GM12878 (cell line): Measurements from ENCODE around the gene ARHGAP44. TPM values are rescaled to one million over a fixed set of nuclear protein-coding genes. Genes with fewer than 3 reads are reported as not detected.

Experiments used
- CBX3 ChIP-seq: fragments of 200-600 bp; sonication (generic); IDR thresholded peaks from 2 replicates; pipeline ENCODE4 v1.6.1; 2016; ENCODE audit warnings: low read depth, borderline replicate concordance
- JUNB ChIP-seq: IDR thresholded peaks from 2 replicates; pipeline ENCODE4 v1.6.1; 2016; ENCODE audit warnings: antibody characterized with exemption, mild to moderate bottlenecking
- MEF2B ChIP-seq: fragments of 450-650 bp; IDR thresholded peaks from 2 replicates; pipeline ENCODE4 v1.6.1; 2018; ENCODE audit warnings: mild to moderate bottlenecking, moderate library complexity; ENCODE audit not compliant: partially characterized antibody, poor library complexity, severe bottlenecking
- NFYA ChIP-seq: IDR thresholded peaks from 2 replicates; pipeline ENCODE4 v1.6.1; 2011; ENCODE audit warnings: low read depth, mild to moderate bottlenecking, low read length, improper control_type of control experiment, borderline replicate concordance
- PAX5 ChIP-seq: IDR thresholded peaks from 2 replicates; pipeline ENCODE4 v1.6.1; 2011; ENCODE audit warnings: low read depth, low read length, borderline replicate concordance
- POLR2AphosphoS2 ChIP-seq: IDR thresholded peaks from 2 replicates; pipeline ENCODE4 v1.6.1; 2011; ENCODE audit warnings: low read depth, mild to moderate bottlenecking, low read length, improper control_type of control experiment, moderate library complexity
- POLR2AphosphoS5 ChIP-seq: IDR thresholded peaks from 2 replicates; pipeline ENCODE4 v1.6.1; 2011; ENCODE audit warnings: mild to moderate bottlenecking, low read length, inconsistent platforms
- POU2F2 ChIP-seq: IDR thresholded peaks from 3 replicates; pipeline ENCODE4 v1.6.1; 2011; ENCODE audit warnings: low read depth, mild to moderate bottlenecking, low read length, borderline replicate concordance
- RAD51 ChIP-seq: fragments of 450-650 bp; IDR thresholded peaks from 2 replicates; pipeline ENCODE4 v1.6.1; 2016; ENCODE audit warnings: moderate library complexity, mild to moderate bottlenecking, inconsistent platforms
- RCOR1 ChIP-seq: conservative IDR thresholded peaks from 2 replicates; pipeline ENCODE4 v1.6.1; 2012; ENCODE audit warnings: low read depth, low read length, improper control_type of control experiment
- TBL1XR1 ChIP-seq: IDR thresholded peaks from 2 replicates; pipeline ENCODE4 v1.6.1; 2012; ENCODE audit warnings: low read depth, low read length, improper control_type of control experiment
- TCF7 ChIP-seq: IDR thresholded peaks from 2 replicates; pipeline ENCODE4 v1.6.1; 2014; ENCODE audit warnings: antibody characterized with exemption, borderline replicate concordance
- ZNF622 ChIP-seq: fragments of 450-650 bp; IDR thresholded peaks from 2 replicates; pipeline ENCODE4 v1.6.1; 2017; ENCODE audit warnings: mild to moderate bottlenecking, inconsistent platforms
- ZSCAN29 ChIP-seq: fragments of 450-650 bp; IDR thresholded peaks from 2 replicates; pipeline ENCODE4 v1.6.1; 2017; ENCODE audit warnings: mild to moderate bottlenecking, moderate library complexity
- polyA plus RNA-seq, 11 experiments: library from polyadenylated mRNA; depleted of rRNA in 4 of 11; unstranded in 6 of 11; stranded (reverse) in 5 of 11; fragments of >200 nt; fragmentation: Nextera tagmentation in 4 of 11; fragmentation: Illumina TruSeq in 1 of 11; extraction: Ambion mirVana in 4 of 11; extraction: Trizol in 1 of 11; gene quantifications; 1 replicate in 1 of 11; 2 replicates in 10 of 11; pipeline versions ENCODE4 v1.2.1 to v1.2.3, GENCODE V29; 2011 to 2016; ENCODE audit warnings: inconsistent platforms in 2 of 11, missing spikeins in 2 of 11, low read depth in 1 of 11
- total RNA-seq, 4 experiments: library from RNA; depleted of rRNA in 3 of 4; stranded (reverse); fragments of >200 nt in 3 of 4; fragmentation: Illumina TruSeq in 1 of 4; extraction: Trizol in 1 of 4; gene quantifications; 2 replicates each; pipeline versions ENCODE4 v1.2.1 to v1.2.3, GENCODE V29; 2013 to 2021
- TF ChIP-seq, protein P1 (sequence below): fragments of 450-650 bp; IDR thresholded peaks from 2 replicates; pipeline ENCODE4 v1.6.1; 2016; ENCODE audit warnings: mild to moderate bottlenecking
- TF ChIP-seq, protein P2 (sequence below): fragments of 450-650 bp; IDR thresholded peaks from 2 replicates; pipeline ENCODE4 v1.6.1; 2017; ENCODE audit warnings: mild to moderate bottlenecking, moderate library complexity
- TF ChIP-seq, protein P3 (sequence below): fragments of 150-350 bp; IDR thresholded peaks from 2 replicates; pipeline ENCODE4 v1.6.1; 2016; ENCODE audit warnings: low read depth, low read length
- TF ChIP-seq, protein P4 (sequence below): IDR thresholded peaks from 2 replicates; pipeline ENCODE4 v1.6.1; 2011; ENCODE audit warnings: low read depth, mild to moderate bottlenecking, low read length, moderate library complexity, borderline replicate concordance; ENCODE audit errors: extremely low read depth

ARHGAP44 gene
- total and polyA plus RNA-seq, 10 of the 15 experiments (the other 5 are each of a cell fraction or from before 2014, with no cell fraction given), result 0.11 to 1.2 (median 0.48) TPM

DNA sequence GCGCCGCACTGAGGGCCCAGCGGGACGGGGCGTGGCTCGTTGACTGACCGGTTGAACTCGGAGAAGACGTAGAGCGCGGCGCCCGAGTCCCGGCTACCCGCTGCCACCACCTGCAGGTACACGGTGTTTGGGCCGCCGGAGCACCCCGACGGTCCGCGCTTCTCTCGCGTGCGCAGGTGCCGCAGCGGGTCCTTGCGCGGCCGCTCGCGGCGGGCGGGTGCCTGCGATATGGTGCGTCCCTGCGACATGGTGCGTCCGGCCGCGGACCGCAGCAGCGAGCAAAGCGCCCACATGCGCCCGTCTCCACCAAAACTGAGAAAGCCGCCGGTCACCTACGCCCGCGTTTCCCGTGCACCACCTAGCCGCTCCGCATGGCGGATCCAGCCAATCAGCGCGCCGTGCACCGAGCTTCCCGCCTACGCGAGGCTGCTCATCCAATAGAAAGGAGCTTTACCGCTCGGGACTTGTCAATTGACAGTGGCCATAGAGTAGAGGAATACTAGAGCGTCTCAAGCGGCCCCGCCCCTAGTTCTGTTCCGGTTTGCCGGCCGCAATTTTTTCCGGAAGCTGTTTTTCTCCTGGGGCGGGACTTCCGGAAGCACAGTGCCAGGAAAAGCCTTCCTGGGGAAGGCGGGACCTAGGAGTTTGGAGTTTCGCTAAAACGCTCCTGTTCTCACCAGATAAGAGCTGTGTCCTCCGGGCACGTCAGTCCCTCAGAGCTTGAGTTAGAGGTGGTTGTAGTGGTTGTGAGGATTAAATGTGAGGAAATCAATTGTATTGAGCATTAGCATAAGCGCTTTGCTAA is 228.6 kb downstream of the ARHGAP44 start, which contains the start of gene ELAC2 (continued):
- TF ChIP-seq PAX5 (peak; percentile 82), MEF2B (peak; percentile 5), ZSCAN29 (no peak), POLR2AphosphoS5 (peak; percentile 96), RAD51 (no peak), TCF7 (no peak), JUNB (no peak), POU2F2 (peak; percentile 42), NFYA (peak; percentile 41; the same call in 1 of the 2 replicates), CBX3 (no peak), POLR2AphosphoS2 (peak; percentile 84), ZNF622 (no peak), TBL1XR1 (peak; percentile 27; the same call in 1 of the 2 replicates), RCOR1 (no peak)
- TF ChIP-seq, protein P1, sequence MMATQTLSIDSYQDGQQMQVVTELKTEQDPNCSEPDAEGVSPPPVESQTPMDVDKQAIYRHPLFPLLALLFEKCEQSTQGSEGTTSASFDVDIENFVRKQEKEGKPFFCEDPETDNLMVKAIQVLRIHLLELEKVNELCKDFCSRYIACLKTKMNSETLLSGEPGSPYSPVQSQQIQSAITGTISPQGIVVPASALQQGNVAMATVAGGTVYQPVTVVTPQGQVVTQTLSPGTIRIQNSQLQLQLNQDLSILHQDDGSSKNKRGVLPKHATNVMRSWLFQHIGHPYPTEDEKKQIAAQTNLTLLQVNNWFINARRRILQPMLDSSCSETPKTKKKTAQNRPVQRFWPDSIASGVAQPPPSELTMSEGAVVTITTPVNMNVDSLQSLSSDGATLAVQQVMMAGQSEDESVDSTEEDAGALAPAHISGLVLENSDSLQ, result peak; percentile 98
- TF ChIP-seq, protein P2, sequence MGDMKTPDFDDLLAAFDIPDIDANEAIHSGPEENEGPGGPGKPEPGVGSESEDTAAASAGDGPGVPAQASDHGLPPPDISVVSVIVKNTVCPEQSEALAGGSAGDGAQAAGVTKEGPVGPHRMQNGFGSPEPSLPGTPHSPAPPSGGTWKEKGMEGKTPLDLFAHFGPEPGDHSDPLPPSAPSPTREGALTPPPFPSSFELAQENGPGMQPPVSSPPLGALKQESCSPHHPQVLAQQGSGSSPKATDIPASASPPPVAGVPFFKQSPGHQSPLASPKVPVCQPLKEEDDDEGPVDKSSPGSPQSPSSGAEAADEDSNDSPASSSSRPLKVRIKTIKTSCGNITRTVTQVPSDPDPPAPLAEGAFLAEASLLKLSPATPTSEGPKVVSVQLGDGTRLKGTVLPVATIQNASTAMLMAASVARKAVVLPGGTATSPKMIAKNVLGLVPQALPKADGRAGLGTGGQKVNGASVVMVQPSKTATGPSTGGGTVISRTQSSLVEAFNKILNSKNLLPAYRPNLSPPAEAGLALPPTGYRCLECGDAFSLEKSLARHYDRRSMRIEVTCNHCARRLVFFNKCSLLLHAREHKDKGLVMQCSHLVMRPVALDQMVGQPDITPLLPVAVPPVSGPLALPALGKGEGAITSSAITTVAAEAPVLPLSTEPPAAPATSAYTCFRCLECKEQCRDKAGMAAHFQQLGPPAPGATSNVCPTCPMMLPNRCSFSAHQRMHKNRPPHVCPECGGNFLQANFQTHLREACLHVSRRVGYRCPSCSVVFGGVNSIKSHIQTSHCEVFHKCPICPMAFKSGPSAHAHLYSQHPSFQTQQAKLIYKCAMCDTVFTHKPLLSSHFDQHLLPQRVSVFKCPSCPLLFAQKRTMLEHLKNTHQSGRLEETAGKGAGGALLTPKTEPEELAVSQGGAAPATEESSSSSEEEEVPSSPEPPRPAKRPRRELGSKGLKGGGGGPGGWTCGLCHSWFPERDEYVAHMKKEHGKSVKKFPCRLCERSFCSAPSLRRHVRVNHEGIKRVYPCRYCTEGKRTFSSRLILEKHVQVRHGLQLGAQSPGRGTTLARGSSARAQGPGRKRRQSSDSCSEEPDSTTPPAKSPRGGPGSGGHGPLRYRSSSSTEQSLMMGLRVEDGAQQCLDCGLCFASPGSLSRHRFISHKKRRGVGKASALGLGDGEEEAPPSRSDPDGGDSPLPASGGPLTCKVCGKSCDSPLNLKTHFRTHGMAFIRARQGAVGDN, result no peak
- TF ChIP-seq, protein P3, sequence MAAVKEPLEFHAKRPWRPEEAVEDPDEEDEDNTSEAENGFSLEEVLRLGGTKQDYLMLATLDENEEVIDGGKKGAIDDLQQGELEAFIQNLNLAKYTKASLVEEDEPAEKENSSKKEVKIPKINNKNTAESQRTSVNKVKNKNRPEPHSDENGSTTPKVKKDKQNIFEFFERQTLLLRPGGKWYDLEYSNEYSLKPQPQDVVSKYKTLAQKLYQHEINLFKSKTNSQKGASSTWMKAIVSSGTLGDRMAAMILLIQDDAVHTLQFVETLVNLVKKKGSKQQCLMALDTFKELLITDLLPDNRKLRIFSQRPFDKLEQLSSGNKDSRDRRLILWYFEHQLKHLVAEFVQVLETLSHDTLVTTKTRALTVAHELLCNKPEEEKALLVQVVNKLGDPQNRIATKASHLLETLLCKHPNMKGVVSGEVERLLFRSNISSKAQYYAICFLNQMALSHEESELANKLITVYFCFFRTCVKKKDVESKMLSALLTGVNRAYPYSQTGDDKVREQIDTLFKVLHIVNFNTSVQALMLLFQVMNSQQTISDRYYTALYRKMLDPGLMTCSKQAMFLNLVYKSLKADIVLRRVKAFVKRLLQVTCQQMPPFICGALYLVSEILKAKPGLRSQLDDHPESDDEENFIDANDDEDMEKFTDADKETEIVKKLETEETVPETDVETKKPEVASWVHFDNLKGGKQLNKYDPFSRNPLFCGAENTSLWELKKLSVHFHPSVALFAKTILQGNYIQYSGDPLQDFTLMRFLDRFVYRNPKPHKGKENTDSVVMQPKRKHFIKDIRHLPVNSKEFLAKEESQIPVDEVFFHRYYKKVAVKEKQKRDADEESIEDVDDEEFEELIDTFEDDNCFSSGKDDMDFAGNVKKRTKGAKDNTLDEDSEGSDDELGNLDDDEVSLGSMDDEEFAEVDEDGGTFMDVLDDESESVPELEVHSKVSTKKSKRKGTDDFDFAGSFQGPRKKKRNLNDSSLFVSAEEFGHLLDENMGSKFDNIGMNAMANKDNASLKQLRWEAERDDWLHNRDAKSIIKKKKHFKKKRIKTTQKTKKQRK, result peak; percentile 61
- TF ChIP-seq, protein P4, sequence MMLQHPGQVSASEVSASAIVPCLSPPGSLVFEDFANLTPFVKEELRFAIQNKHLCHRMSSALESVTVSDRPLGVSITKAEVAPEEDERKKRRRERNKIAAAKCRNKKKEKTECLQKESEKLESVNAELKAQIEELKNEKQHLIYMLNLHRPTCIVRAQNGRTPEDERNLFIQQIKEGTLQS, result no peak
